H1 (cell line): ENCODE data around the gene SATL1. TPM values are rescaled to one million over a fixed set of nuclear protein-coding genes. Genes with fewer than 3 reads are reported as not detected.

ENCODE experiments used
- CTCF ChIA-PET: fragments of 300-600 bp; sonication (Branson Sonifier 250); formaldehyde crosslinking; loops from one replicate; lab custom pipeline; 2021; ENCODE audit not compliant: partially characterized antibody; lab: Charles Lee
- POLR2A ChIA-PET: fragments of 300-600 bp; sonication (Branson Sonifier 250); formaldehyde crosslinking; loops from one replicate; lab custom pipeline; 2021; ENCODE audit warnings: inconsistent platforms; ENCODE audit not compliant: partially characterized antibody; lab: Charles Lee
- DNase-seq, 2 experiments: peaks; one replicate each; pipeline versions ENCODE4 v3.0.0 to v3.0.0-alpha.2; 2010 to 2022; ENCODE audit warnings: low spot score in 2 of 2, low read depth in 1 of 2, mixed read lengths in 1 of 2
- FAIRE-seq: peaks from 2 replicates; lab custom pipeline; 2011; peaks lifted over from hg19 to GRCh38; lab: Jason Lieb, UNC
- H2AFZ ChIP-seq: 2 replicates; pipeline ENCODE4 v1.8.1; 2012; ENCODE audit warnings: low read length, inconsistent platforms
- H2AK5ac ChIP-seq: 2 replicates; pipeline ENCODE4 v1.6.1; 2013; ENCODE audit warnings: low read depth, low read length
- H2BK120ac ChIP-seq: replicated peaks from 2 replicates; pipeline ENCODE3; 2013; ENCODE audit warnings: low read depth, low read length, inconsistent platforms
- H2BK12ac ChIP-seq: 2 replicates; pipeline ENCODE4 v1.6.1; 2013; ENCODE audit warnings: low read depth, low read length
- H2BK15ac ChIP-seq: 2 replicates; pipeline ENCODE4 v1.6.1; 2013; ENCODE audit warnings: low read length
- H2BK20ac ChIP-seq: 2 replicates; pipeline ENCODE4 v1.6.1; 2013; ENCODE audit warnings: low read length
- H2BK5ac ChIP-seq: 2 replicates; pipeline ENCODE4 v1.6.1; 2013; ENCODE audit warnings: low read depth, low read length
- H3K14ac ChIP-seq: 2 replicates; pipeline ENCODE4 v1.6.1; 2013; ENCODE audit warnings: inconsistent platforms; ENCODE audit not compliant: insufficient read length
- H3K18ac ChIP-seq: 2 replicates; pipeline ENCODE4 v1.6.1; 2013; ENCODE audit warnings: low read length; ENCODE audit errors: extremely low read depth
- H3K23ac ChIP-seq: 2 replicates; pipeline ENCODE4 v1.6.1; 2013; ENCODE audit warnings: inconsistent platforms; ENCODE audit not compliant: insufficient read length
- H3K23me2 ChIP-seq: 2 replicates; pipeline ENCODE4 v1.6.1; 2013; ENCODE audit warnings: low read depth, low read length
- H3K27ac ChIP-seq: 2 replicates; pipeline ENCODE4 v1.6.1; 2011; ENCODE audit warnings: low read depth, low read length, inconsistent platforms
- H3K27me3 ChIP-seq, 4 experiments: replicated peaks in 1 of 4; 1 replicate in 1 of 4; 2 replicates in 3 of 4; pipeline versions ENCODE4 v1.6.1 to v1.8.1; 2011 to 2013; ENCODE audit warnings: low read length in 3 of 4, mild to moderate bottlenecking in 3 of 4, inconsistent platforms in 2 of 4, mixed read lengths in 2 of 4, moderate library complexity in 1 of 4; ENCODE audit not compliant: control insufficient read depth in 3 of 4, insufficient read depth in 3 of 4; ENCODE audit errors: extremely low read depth in 1 of 4
- H3K36me3 ChIP-seq, 4 experiments: 2 replicates each; pipeline versions ENCODE4 v1.6.1 to v1.8.1; 2011 to 2013; ENCODE audit warnings: mild to moderate bottlenecking in 4 of 4, low read length in 3 of 4, moderate library complexity in 2 of 4, control low read depth in 1 of 4, inconsistent platforms in 1 of 4; ENCODE audit not compliant: insufficient read depth in 4 of 4, control insufficient read depth in 2 of 4
- H3K4ac ChIP-seq: replicated peaks from 2 replicates; pipeline ENCODE3; 2013; ENCODE audit warnings: low read length, low read depth, mixed read lengths, inconsistent platforms; ENCODE audit not compliant: insufficient read length
- H3K4me1 ChIP-seq, 4 experiments: replicated peaks in 1 of 4; 1 replicate in 1 of 4; 2 replicates in 3 of 4; pipeline versions ENCODE4 v1.6.1 to v1.8.1; 2011 to 2013; ENCODE audit warnings: low read length in 3 of 4, inconsistent platforms in 2 of 4, mixed read lengths in 1 of 4; ENCODE audit not compliant: insufficient read depth in 4 of 4, control insufficient read depth in 3 of 4
- H3K4me2 ChIP-seq, 2 experiments: 2 replicates each; pipeline versions ENCODE4 v1.6.1 to v1.8.1; 2011 to 2013; ENCODE audit warnings: low read depth in 2 of 2, low read length in 2 of 2, control low read depth in 1 of 2, inconsistent platforms in 1 of 2, mild to moderate bottlenecking in 1 of 2; ENCODE audit not compliant: insufficient read depth in 1 of 2
- H3K4me3 ChIP-seq, 4 experiments: fragments of 200-600, 300-600 bp in 1 of 4; sonication (generic), shearing (Covaris generic), sonication (Bioruptor Twin) in 1 of 4; 2 replicates each; pipeline versions ENCODE4 v1.5.1 to v1.8.1; 2011 to 2016; ENCODE audit warnings: low read length in 4 of 4, low read depth in 3 of 4, control low read depth in 2 of 4, inconsistent platforms in 2 of 4, mild to moderate bottlenecking in 2 of 4, mixed read lengths in 1 of 4, moderate library complexity in 1 of 4; ENCODE audit not compliant: insufficient read depth in 2 of 4; ENCODE audit errors: extremely low read depth in 1 of 4
- H3K56ac ChIP-seq: replicated peaks from 2 replicates; pipeline ENCODE3; 2013; ENCODE audit warnings: low read depth, mild to moderate bottlenecking, mixed read lengths, low read length, inconsistent platforms; ENCODE audit not compliant: insufficient read length
- H3K79me1 ChIP-seq: 2 replicates; pipeline ENCODE4 v1.6.1; 2013; ENCODE audit warnings: low read depth, low read length, control low read depth
- H3K79me2 ChIP-seq, 2 experiments: 2 replicates each; pipeline versions ENCODE4 v1.6.1 to v1.8.1; 2012 to 2013; ENCODE audit warnings: low read length in 2 of 2, mild to moderate bottlenecking in 2 of 2, inconsistent platforms in 1 of 2; ENCODE audit not compliant: insufficient read depth in 2 of 2, control insufficient read depth in 1 of 2
- H3K9ac ChIP-seq, 4 experiments: replicated peaks in 1 of 4; 1 replicate in 1 of 4; 2 replicates in 3 of 4; pipeline versions ENCODE4 v1.6.1 to v1.8.1; 2011 to 2013; ENCODE audit warnings: low read depth in 3 of 4, low read length in 3 of 4, control low read depth in 2 of 4, mild to moderate bottlenecking in 2 of 4, moderate library complexity in 2 of 4, inconsistent platforms in 1 of 4; ENCODE audit errors: extremely low read depth in 1 of 4
- H3K9me3 ChIP-seq, 2 experiments: 2 replicates each; pipeline versions ENCODE4 v1.6.1 to v1.8.1; 2012 to 2013; ENCODE audit warnings: mild to moderate bottlenecking in 2 of 2, moderate library complexity in 2 of 2, control low read depth in 1 of 2, inconsistent platforms in 1 of 2, low read depth in 1 of 2, low read length in 1 of 2, mixed read lengths in 1 of 2; ENCODE audit not compliant: insufficient read depth in 2 of 2
- H4K20me1 ChIP-seq, 2 experiments: replicated peaks in 1 of 2; 2 replicates each; pipeline versions ENCODE3 to v1.8.1; 2011 to 2013; ENCODE audit warnings: inconsistent platforms in 2 of 2, low read length in 2 of 2, mild to moderate bottlenecking in 1 of 2; ENCODE audit not compliant: insufficient read depth in 2 of 2, control insufficient read depth in 1 of 2
- H4K5ac ChIP-seq: 2 replicates; pipeline ENCODE4 v1.6.1; 2013; ENCODE audit warnings: low read length, low read depth, mixed read lengths, inconsistent platforms; ENCODE audit not compliant: insufficient read length
- H4K8ac ChIP-seq: 2 replicates; pipeline ENCODE4 v1.8.0; 2013; ENCODE audit warnings: mild to moderate bottlenecking, moderate library complexity, low read length, inconsistent platforms; ENCODE audit not compliant: insufficient read depth; ENCODE audit errors: extremely low read depth
- H4K91ac ChIP-seq: replicated peaks from 2 replicates; pipeline ENCODE3; 2013; ENCODE audit warnings: low read length, mixed read lengths, inconsistent platforms; ENCODE audit not compliant: insufficient read length
- EZH2 ChIP-seq: fragments of 200-600 bp; sonication (generic); IDR thresholded peaks from 2 replicates; pipeline ENCODE4 v1.7.1; 2012; ENCODE audit warnings: low read depth, mild to moderate bottlenecking, moderate library complexity, low read length, inconsistent platforms; ENCODE audit not compliant: severe bottlenecking
- FOSL1 ChIP-seq: IDR thresholded peaks from 2 replicates; pipeline ENCODE4 v1.6.1; 2011; ENCODE audit warnings: mild to moderate bottlenecking, low read depth, low read length, moderate library complexity; ENCODE audit not compliant: insufficient read depth
- JUND ChIP-seq: IDR thresholded peaks from 2 replicates; pipeline ENCODE4 v1.6.1; 2011; ENCODE audit warnings: mild to moderate bottlenecking, improper control_type of control experiment, low read length
- KDM1A ChIP-seq: fragments of 200-600, 300-600 bp; sonication (generic); IDR thresholded peaks from 2 replicates; pipeline ENCODE4 v1.7.1; 2016; ENCODE audit warnings: mild to moderate bottlenecking, low read length, borderline replicate concordance
- MAX ChIP-seq: IDR thresholded peaks from 2 replicates; pipeline ENCODE4 v1.6.1; 2012; ENCODE audit warnings: inconsistent platforms
- POLR2AphosphoS5 ChIP-seq: IDR thresholded peaks from 2 replicates; pipeline ENCODE4 v1.6.1; 2011; ENCODE audit warnings: low read depth, low read length
- POU5F1 ChIP-seq: IDR thresholded peaks from 2 replicates; pipeline ENCODE4 v1.6.1; 2011; ENCODE audit warnings: low read depth, mild to moderate bottlenecking, low read length, moderate library complexity
- RXRA ChIP-seq: IDR thresholded peaks from 2 replicates; pipeline ENCODE4 v1.6.1; 2011; ENCODE audit warnings: low read depth, mild to moderate bottlenecking, low read length, moderate library complexity; ENCODE audit not compliant: insufficient read depth
- SIRT6 ChIP-seq: IDR thresholded peaks from one replicate; pipeline ENCODE4 v1.7.1; 2012; ENCODE audit warnings: low read length, inconsistent platforms
- SP4 ChIP-seq: IDR thresholded peaks from 2 replicates; pipeline ENCODE4 v1.6.1; 2012; ENCODE audit warnings: low read length, inconsistent platforms
- SUZ12 ChIP-seq: fragments of 200-600 bp; sonication (generic); IDR thresholded peaks from 2 replicates; pipeline ENCODE4 v1.6.1; 2012; ENCODE audit warnings: mild to moderate bottlenecking, inconsistent platforms, low read length, moderate library complexity, mixed read lengths
- TCF12 ChIP-seq: IDR thresholded peaks from 2 replicates; pipeline ENCODE4 v1.6.1; 2011; ENCODE audit warnings: low read depth, mild to moderate bottlenecking, low read length
- TEAD4 ChIP-seq: IDR thresholded peaks from 2 replicates; pipeline ENCODE4 v1.6.1; 2012; ENCODE audit warnings: low read depth, low read length, inconsistent platforms, mixed read lengths
- YY1 ChIP-seq: IDR thresholded peaks from 2 replicates; pipeline ENCODE4 v1.6.1; 2011; ENCODE audit warnings: low read depth, mild to moderate bottlenecking, low read length
- WGBS, 2 experiments: shearing (Covaris generic) in 1 of 2; methylation state at CpG; one replicate each; pipeline versions ENCODE4 v1.1.6 to v1.1.7; 2013 to 2015; ENCODE audit warnings: low lambda C conversion rate in 2 of 2, mixed read lengths in 2 of 2, inconsistent platforms in 1 of 2, low coverage in 1 of 2, missing lambda C conversion rate in 1 of 2; ENCODE audit not compliant: insufficient replicate concordance in 2 of 2, insufficient coverage in 1 of 2, insufficient read length in 1 of 2; ENCODE audit errors: extremely low coverage in 1 of 2, missing lambda C conversion rate in 1 of 2; 5-methylcytosine and 5-hydroxymethylcytosine counted together
- polyA plus RNA-seq, 7 experiments: library from polyadenylated mRNA; depleted of rRNA in 3 of 7; stranded (reverse) in 5 of 7; unstranded in 2 of 7; fragments of >200 nt in 5 of 7; fragments of 200-250 nt in 2 of 7; gene quantifications; 1 replicate in 5 of 7; 2 replicates in 1 of 7; 4 replicates in 1 of 7; pipeline versions ENCODE4 v1.2.1 to v1.2.3, GENCODE V29; 2011 to 2013; ENCODE audit warnings: missing spikeins in 2 of 7, mixed read lengths in 2 of 7
- total RNA-seq: library from RNA; stranded (reverse); fragmentation: NEBNext Ultra II Directional; extraction: Animal tissue kit (Norgen Biotek cat#: 25700); gene quantifications from 2 replicates; pipeline ENCODE4 v1.2.1, GENCODE V29; 2021

SATL1 gene
- total and polyA plus RNA-seq, 2 of the 8 experiments (the other 6 are each of a cell fraction or from before 2014, with no cell fraction given): 0.06 to 0.17 TPM

- 95% methylated on average over 8 of the region's 9 CpGs; no CpG with 5 or more reads in 1 of the 2 experiments for WGBS, 2 experiments
- Histone ChIP-seq H3K4me3 (no peak overlapping the region), H2BK120ac (no peak overlapping the region), H2BK12ac (no peak overlapping the region), H4K5ac (no peak overlapping the region), H3K18ac (no peak overlapping the region), H3K79me1 (no peaks in the 10 kb centered on the region), H3K27me3 (no peaks in the 10 kb centered on the region), H3K4me1 (no peaks in the 10 kb centered on the region), H3K9ac (no peak overlapping the region), H3K4ac (no peak overlapping the region), H3K14ac (no peak overlapping the region), H3K23ac (no peak overlapping the region)
- POLR2A ChIA-PET: no interaction called here
- no peak for TF ChIP-seq SP4
- TF ChIP-seq POU5F1: no peak
- no peak for TF ChIP-seq TEAD4
- no peak for TF ChIP-seq JUND
- TF ChIP-seq EZH2: no peak
- TF ChIP-seq FOSL1: no peak
- TF ChIP-seq MAX: no peak
- TF ChIP-seq TCF12: no peak
- no peak for TF ChIP-seq YY1
- no peak for TF ChIP-seq SUZ12
- no peak for TF ChIP-seq KDM1A
- TF ChIP-seq SIRT6: no peak
- TF ChIP-seq RXRA: no peak
- no peak for TF ChIP-seq POLR2AphosphoS5
- TF ChIP-seq, all 59 proteins: peak for 0
- FAIRE-seq (no peak), DNase-seq (no peak)
- Histone ChIP-seq H3K36me3 (no peaks in the 10 kb centered on the region), H4K20me1 (no peaks in the 10 kb centered on the region), H2BK20ac (no peak overlapping the region), H3K23me2 (no peaks in the 10 kb centered on the region), H4K8ac (no peak overlapping the region), H2BK15ac (no peak overlapping the region), H2BK5ac (no peak overlapping the region), H3K9me3 (no peaks in the 10 kb centered on the region), H2AFZ (no peak overlapping the region), H3K79me2 (no peaks in the 10 kb centered on the region), H4K91ac (no peak overlapping the region), H3K27ac (no peak overlapping the region), H3K56ac (no peak overlapping the region), H3K4me2 (no peak overlapping the region), H2AK5ac (no peak overlapping the region)
- CTCF ChIA-PET: interaction anchor here (1.2 to 3.9 kb wide), 9 partner anchors 10 to 432 kb away, joined by 3 to 38 read pairs (median 5); no protein-coding TSS in a partner anchor
Observed at GRCh38 chrX:85112293-85112692, 131.3 kb downstream of the SATL1 start.
